Activated CD8-positive, alpha-beta memory T cell treated with anti-CD3 and anti-CD28 coated beads for 48 hours (primary cell): ENCODE data around the gene THBS2.
"Not testable (repeated sequence)": the region's sequence is repeated elsewhere in the genome, so short reads cannot be mapped to it uniquely, and the experiment has no call there.

ENCODE experiments used
- DNase-seq, 3 experiments: peaks; one replicate each; pipeline ENCODE4 v3.0.0-alpha.2; 2020; ENCODE audit warnings: low read depth in 2 of 3, low spot score in 2 of 3

THBS2 gene

DNA sequence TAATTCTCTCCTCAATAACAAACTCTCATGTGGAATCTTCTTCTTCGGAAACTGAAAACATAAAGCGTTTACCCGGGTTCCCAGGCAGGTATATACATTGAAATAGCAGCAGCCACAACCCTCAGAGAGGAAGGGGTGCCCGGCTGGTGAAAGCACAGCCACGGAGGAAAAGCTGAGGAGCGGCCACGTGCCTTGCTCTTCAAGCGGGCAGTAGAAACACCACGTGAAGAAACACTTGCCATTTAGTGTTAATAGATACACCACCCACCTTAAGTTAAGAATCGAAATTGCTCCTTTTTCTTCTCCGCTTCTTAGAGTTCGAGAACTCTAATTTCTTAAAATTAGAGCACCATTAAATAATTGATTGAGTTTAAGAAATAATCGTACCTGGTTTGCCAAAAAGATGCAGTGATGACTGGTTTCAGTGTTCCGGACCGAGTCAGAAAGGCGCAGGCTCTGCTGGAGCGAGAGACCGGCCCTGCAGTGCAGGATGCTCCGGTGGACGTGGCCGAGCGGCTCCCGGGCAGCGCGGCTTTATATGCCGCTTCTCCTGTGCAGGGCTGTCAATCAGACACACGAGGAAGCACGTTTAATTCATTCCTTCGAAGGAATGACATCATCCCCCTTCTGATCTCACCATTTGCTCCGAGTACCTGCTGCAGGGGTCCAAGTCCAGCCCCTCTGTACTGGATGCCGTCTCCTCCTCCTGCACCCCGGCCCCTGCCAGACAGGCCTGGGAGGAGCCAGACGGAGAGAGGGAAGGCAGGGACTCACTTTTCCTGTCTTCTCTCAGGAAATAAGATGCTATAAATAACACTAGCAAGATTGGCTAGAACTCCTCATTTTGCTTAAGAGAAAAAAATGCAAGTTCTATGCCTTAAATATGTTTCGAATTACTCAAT lies at the start of gene THBS2:
Gene THBS2 (minus strand): TSS at position 510 of the 902 bp plus-strand sequence. CDS start 3,062 bp downstream, outside the sequence.
- DNase-seq = no peak

DNA sequence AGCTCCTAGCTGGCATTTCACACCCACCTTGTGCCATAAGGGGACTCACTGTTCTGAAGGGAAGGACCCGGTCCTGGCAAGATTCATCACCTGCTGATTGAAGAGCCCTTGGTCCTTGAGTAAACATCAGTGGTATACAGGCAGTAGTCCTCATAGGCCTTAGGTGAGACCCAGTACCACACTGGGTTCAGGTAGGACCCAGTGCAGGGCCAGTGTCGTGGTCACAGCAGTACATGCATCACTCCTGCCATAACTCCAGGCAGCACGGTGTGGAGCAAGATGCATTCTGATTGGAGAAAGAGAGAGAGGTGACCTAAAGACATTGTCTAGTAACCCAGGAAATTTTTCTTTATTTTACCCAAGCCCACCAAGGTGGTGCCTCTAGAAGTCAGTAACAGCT lies 49.1 kb upstream of the THBS2 start:
- DNase-seq = no peak

DNA sequence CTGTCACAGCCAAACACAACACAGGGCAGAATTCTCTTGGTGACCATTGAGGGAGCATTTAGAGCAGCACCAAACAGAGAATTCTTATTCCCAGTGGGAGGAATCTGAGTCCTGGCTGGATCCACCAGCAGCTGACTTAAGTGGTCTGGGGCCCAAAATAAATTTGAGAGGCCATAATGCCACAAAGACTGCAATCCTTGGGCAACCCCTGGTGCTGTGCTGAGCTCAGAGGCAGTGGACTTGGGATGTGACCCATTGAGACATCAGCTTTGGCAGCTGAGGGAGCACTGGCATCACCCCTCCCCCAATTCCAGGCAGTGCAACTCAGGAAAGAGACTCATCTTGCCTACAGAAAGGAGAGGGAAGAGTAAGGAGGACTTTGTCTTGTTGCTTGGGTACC lies 48.6 kb upstream of the THBS2 start:
- DNase-seq = no peak

DNA sequence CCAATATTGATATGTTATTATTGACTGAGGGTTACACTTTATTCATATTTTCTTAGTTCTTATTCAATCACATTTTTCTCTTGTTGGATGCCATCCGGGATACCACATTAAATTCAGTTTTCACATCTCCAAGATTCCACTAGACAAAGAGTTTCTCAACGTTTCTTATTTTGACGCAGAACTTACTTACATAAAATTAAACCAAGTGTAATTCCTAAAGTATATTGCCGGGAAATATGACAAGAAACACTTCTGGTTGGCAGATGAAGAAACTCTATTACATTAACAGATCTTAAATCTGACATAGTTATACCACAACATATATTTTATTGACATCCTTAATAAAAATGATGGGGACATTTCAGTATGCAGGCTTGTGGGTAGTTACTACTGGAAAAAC lies 47.3 kb upstream of the THBS2 start:
- DNase-seq = no peak

DNA sequence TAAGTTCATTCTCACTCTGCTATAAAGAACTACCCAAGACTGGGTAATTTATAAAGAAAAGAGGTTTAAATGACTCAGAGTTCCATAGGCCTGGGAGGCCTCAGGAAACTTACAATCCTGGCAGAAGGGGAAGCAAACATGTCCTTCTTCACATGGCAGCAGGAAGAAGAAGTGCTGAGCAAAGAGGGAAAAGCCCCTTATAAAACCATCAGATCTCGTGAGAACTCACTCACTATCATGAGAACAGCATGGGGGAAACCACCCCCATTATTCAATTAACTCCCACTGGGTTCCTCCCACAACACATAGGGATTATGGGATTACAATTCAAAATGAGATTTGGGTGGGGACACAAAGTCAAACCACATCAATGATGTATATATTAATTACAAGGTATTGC lies 45.0 kb upstream of the THBS2 start:
- not testable (repeated sequence) for DNase-seq

DNA sequence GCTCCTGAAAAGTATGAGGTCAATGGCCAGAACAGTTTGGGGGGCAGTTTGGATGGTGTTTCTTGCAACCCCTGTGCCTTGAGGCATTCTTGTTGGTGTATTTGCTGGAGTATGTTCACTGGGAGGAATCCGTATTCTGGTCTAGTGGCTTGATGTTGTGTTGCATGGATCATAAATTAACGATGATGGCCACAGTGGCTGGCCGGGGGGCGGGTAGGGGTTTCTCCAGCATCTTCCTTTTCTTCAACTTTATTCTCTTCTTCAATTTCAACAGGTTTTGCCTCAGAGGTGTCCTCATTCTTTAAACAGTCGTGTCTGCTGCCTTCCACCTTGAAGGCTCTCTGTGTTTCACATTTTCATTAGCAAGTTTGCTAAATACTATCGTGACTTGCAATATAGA lies 43.0 kb upstream of the THBS2 start:
- DNase-seq = no peak

DNA sequence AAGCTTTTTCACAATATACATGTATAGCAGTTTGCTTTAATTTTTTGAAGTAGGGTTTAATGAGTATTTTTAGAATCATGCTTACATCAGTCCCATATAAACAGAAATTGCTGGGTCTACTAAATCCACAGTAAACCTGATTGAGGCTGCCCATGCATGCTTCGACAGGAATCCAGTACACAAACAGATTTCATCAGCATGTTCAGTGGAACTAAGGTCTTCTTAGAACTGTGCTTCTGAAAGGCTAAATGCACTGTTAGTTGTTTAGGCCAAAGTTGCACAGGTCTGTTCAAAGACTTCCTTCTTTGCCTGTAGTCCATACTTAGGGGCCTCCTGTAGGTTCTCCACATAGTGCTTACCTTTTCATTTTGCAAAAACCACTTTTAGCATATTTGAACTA lies 42.5 kb upstream of the THBS2 start:
- no peak for DNase-seq

GRCh38 chr6:169293196-169293595 lies 39.5 kb upstream of the THBS2 start:
- DNase-seq = no peak

DNA sequence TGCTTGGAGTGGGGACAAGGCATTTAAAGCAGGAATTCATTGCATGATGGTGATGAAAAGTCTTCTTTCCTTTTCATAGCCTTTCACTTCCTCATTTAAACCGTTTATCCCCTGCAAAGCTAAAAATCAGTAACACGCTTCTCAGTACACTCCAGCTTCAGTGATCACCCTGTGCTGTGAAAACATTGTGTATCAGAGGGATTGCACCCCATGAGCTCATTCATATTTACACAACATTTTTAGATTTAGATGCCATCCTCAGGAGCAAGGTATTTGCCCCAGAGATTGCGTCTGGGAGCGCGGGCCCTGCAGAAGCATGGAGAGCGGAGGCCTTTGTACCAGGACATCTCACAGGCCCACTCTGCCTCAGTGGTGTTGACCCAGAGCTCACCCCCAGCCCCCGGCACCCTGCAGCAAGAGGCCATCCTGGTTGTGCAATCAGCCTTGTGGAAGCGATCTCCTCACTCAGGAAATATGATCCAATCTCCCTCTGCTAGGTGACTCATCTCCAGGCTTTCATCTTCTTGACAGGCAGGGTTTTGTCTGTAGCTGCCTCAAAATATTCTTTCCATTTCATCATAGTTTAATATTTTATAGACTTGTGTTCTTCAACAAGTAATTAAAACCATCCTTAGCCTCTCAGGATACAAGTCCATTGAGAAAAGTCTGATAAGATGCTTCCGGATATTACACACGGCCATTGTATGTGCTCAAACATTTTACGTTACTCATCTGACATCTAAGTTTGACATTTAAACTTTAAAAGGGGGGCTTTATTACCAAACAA lies 38.9 kb upstream of the THBS2 start:
- DNase-seq = no peak

GRCh38 chr6:169291646-169292337 lies 38.1 kb upstream of the THBS2 start:
- no peak for DNase-seq

- no peak for DNase-seq
Observed at GRCh38 chr6:169291148-169291547, 37.5 kb upstream of the THBS2 start.

- DNase-seq = no peak
Observed at GRCh38 chr6:169289619-169290339, 36.1 kb upstream of the THBS2 start.

GRCh38 chr6:169289257-169289618 lies 35.6 kb upstream of the THBS2 start:
- no peak for DNase-seq

GRCh38 chr6:169288591-169288990 lies 34.9 kb upstream of the THBS2 start:
- no peak for DNase-seq

GRCh38 chr6:169287675-169288074 lies 34.0 kb upstream of the THBS2 start:
- no peak for DNase-seq

- no peak for DNase-seq
Observed at GRCh38 chr6:169286961-169287360, 33.3 kb upstream of the THBS2 start.

DNA sequence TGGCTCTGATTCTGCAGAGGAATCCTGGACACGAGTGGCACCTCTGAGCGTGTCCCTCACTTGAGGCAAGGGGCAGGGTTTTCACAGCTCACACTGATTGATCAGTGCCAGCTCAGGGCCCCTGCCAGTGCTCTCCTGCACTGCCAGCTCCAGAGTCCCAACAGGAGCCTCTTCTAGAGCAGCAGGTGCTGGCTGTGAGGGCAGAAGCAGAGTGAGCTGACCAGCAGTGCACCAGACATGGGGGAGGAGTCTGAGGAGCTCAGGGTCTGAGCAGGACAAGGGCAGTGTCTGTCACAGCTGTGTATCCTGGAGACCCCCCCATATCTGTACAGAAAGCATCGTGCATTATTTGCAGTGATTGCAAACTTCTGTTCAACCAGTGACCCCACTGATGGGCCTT lies 31.5 kb upstream of the THBS2 start:
- DNase-seq = no peak

DNA sequence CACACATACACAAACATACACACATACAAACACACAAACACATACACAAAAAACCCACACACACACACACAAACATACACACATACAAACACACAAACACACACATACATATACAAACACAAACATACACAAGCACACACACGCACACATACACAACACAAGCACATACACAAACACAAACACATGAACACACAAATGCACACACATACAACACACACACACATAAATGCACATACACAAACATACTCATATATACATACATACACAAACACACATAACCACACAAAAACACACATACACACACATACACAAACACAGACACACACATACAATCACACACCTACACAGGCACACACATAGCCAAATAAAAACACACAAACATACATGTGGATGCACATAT lies 30.3 kb upstream of the THBS2 start:
- DNase-seq = no peak

GRCh38 chr6:169282043-169282442 lies 28.4 kb upstream of the THBS2 start:
- no peak for DNase-seq

DNA sequence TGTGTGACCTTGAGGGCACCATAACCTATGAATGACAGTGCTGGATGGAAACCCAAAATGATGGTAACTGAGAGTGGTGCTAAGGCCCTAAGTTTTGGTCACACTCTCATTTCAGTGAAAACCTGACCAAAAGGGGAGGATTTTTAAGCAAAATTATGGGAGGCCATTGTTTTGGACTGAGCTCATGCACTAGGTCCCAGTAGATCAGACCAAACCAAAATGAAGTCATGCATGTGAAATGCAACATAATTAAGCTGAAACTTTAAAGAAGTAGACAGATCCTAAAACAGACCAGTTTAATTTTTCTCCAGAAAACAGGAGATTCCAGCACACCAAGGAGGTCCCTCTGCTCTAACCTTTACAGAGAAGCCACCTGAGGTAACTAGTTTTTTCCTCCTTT lies 24.0 kb upstream of the THBS2 start:
- no peak for DNase-seq

DNA sequence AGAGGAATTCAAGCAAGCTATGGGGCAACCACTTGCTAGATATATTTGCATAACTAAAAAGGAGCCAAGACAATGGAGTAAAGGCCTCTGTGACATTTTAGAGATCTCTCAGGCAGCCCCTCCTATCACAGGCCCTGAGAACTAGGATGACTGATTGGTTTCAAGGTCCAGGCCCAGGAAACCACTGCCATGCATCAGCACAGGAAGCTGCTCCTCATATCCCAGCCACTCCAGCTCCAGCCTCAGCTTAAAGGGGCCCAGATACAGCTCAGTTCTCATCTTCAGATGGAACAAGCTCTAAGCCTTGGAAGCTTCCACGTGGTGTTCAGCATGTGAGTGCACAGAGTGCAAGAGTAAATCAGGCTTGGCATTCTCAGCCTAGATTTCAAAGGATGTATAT lies 21.1 kb upstream of the THBS2 start:
- DNase-seq = no peak
